H9 (cell line): ENCODE measurements around the gene RHBDF1. TPM values are rescaled to one million over a fixed set of nuclear protein-coding genes. Genes with fewer than 3 reads are reported as not detected.

Experiments
- DNase-seq: peaks from one replicate; pipeline ENCODE4 v3.0.0-alpha.2; 2017
- H2AFZ ChIP-seq: one replicate; pipeline ENCODE4 v1.6.1; 2013; ENCODE audit warnings: mild to moderate bottlenecking, low read length, control low read depth, moderate library complexity
- H2AK5ac ChIP-seq: 2 replicates; pipeline ENCODE4 v1.6.1; 2013; ENCODE audit warnings: low read length, control low read depth, mixed read lengths; ENCODE audit not compliant: insufficient read length
- H2BK120ac ChIP-seq: one replicate; pipeline ENCODE4 v1.6.1; 2013; ENCODE audit warnings: low read depth, mild to moderate bottlenecking, low read length, control low read depth, inconsistent platforms; ENCODE audit not compliant: poor library complexity, severe bottlenecking
- H2BK12ac ChIP-seq: 2 replicates; pipeline ENCODE4 v1.6.1; 2013; ENCODE audit warnings: low read length, control low read depth, mixed read lengths, low read depth; ENCODE audit not compliant: insufficient read length
- H2BK15ac ChIP-seq: 2 replicates; pipeline ENCODE4 v1.6.1; 2013; ENCODE audit warnings: low read depth, low read length, control low read depth
- H2BK20ac ChIP-seq: one replicate; pipeline ENCODE4 v1.6.1; 2013; ENCODE audit warnings: low read depth, mild to moderate bottlenecking, low read length, control low read depth, inconsistent platforms; ENCODE audit not compliant: poor library complexity, severe bottlenecking
- H2BK5ac ChIP-seq: 2 replicates; pipeline ENCODE4 v1.6.1; 2013; ENCODE audit warnings: low read length, control low read depth, mixed read lengths; ENCODE audit not compliant: insufficient read length
- H3K14ac ChIP-seq: 2 replicates; pipeline ENCODE4 v1.6.1; 2013; ENCODE audit warnings: low read length, control low read depth; ENCODE audit not compliant: insufficient read depth
- H3K18ac ChIP-seq: 2 replicates; pipeline ENCODE4 v1.6.1; 2013; ENCODE audit warnings: low read depth, mild to moderate bottlenecking, mixed read lengths, low read length, control low read depth; ENCODE audit not compliant: insufficient read length
- H3K23ac ChIP-seq: 2 replicates; pipeline ENCODE4 v1.6.1; 2013; ENCODE audit warnings: low read length, control low read depth, mixed read lengths, low read depth; ENCODE audit not compliant: insufficient read length
- H3K23me2 ChIP-seq: 2 replicates; pipeline ENCODE4 v1.6.1; 2013; ENCODE audit warnings: low read depth, mild to moderate bottlenecking, mixed read lengths, low read length, control low read depth; ENCODE audit not compliant: insufficient read length, poor library complexity, severe bottlenecking
- H3K27ac ChIP-seq: 2 replicates; pipeline ENCODE4 v1.5.1; 2013; ENCODE audit warnings: low read length, control low read depth, mixed read lengths, low read depth; ENCODE audit not compliant: insufficient read length
- H3K27me3 ChIP-seq: 2 replicates; pipeline ENCODE4 v1.6.1; 2013; ENCODE audit warnings: low read length, control low read depth, inconsistent platforms; ENCODE audit not compliant: insufficient read depth
- H3K4ac ChIP-seq: 2 replicates; pipeline ENCODE4 v1.6.1; 2013; ENCODE audit warnings: low read depth, mild to moderate bottlenecking, control low read depth, inconsistent platforms, low read length, moderate library complexity
- H3K4me1 ChIP-seq: 2 replicates; pipeline ENCODE4 v1.6.1; 2013; ENCODE audit warnings: low read length, control low read depth, inconsistent platforms; ENCODE audit not compliant: insufficient read depth
- H3K4me2 ChIP-seq: 2 replicates; pipeline ENCODE4 v1.6.1; 2013; ENCODE audit warnings: low read length, control low read depth, mixed read lengths; ENCODE audit not compliant: insufficient read length, insufficient read depth
- H3K56ac ChIP-seq: 2 replicates; pipeline ENCODE4 v1.6.1; 2013; ENCODE audit warnings: low read depth, mild to moderate bottlenecking, mixed read lengths, low read length, control low read depth; ENCODE audit not compliant: insufficient read length
- H3K79me1 ChIP-seq: 2 replicates; pipeline ENCODE4 v1.6.1; 2013; ENCODE audit warnings: low read depth, mild to moderate bottlenecking, moderate library complexity, low read length, control low read depth, inconsistent platforms; ENCODE audit not compliant: insufficient read depth, poor library complexity, severe bottlenecking
- H3K79me2 ChIP-seq: 2 replicates; pipeline ENCODE4 v1.6.1; 2013; ENCODE audit warnings: low read length, control low read depth, inconsistent platforms; ENCODE audit not compliant: insufficient read depth
- H3K9ac ChIP-seq: 2 replicates; pipeline ENCODE4 v1.6.1; 2013; ENCODE audit warnings: low read length, control low read depth, mixed read lengths; ENCODE audit not compliant: insufficient read length; ENCODE audit errors: extremely low read depth
- H3K9me3 ChIP-seq: one replicate; pipeline ENCODE4 v1.6.1; 2013; ENCODE audit warnings: low read depth, low read length, inconsistent platforms; ENCODE audit not compliant: control insufficient read depth
- H3T11ph ChIP-seq: one replicate; pipeline ENCODE4 v1.6.1; 2013; ENCODE audit warnings: mild to moderate bottlenecking, low read length, control low read depth, inconsistent platforms
- H4K20me1 ChIP-seq: one replicate; pipeline ENCODE4 v1.6.1; 2013; ENCODE audit not compliant: control insufficient read depth, insufficient read length, insufficient read depth
- H4K5ac ChIP-seq: 2 replicates; pipeline ENCODE4 v1.6.1; 2013; ENCODE audit warnings: low read depth, mild to moderate bottlenecking, mixed read lengths, low read length, control low read depth; ENCODE audit not compliant: insufficient read length
- H4K8ac ChIP-seq: replicated peaks from 2 replicates; pipeline ENCODE4 v1.6.1; 2013; ENCODE audit warnings: low read length, control low read depth, mixed read lengths, low read depth; ENCODE audit not compliant: insufficient read length
- H4K91ac ChIP-seq: 2 replicates; pipeline ENCODE4 v1.6.1; 2013; ENCODE audit warnings: low read depth, mild to moderate bottlenecking, moderate library complexity, mixed read lengths, low read length, control low read depth; ENCODE audit not compliant: insufficient read length
- H3K27ac Mint-ChIP-seq, 3 experiments: 2 replicates in 2 of 3; 3 replicates in 1 of 3; pipeline ENCODE4 v1.8.0; 2020 to 2021; ENCODE audit warnings: mixed read lengths in 3 of 3, mild to moderate bottlenecking in 1 of 3, moderate library complexity in 1 of 3
- H3K27me3 Mint-ChIP-seq: 2 replicates; pipeline ENCODE4 v1.8.0; 2021; ENCODE audit warnings: low read depth, mild to moderate bottlenecking, moderate library complexity, mixed read lengths
- H3K36me3 Mint-ChIP-seq, 3 experiments: 2 replicates in 2 of 3; 3 replicates in 1 of 3; pipeline ENCODE4 v1.8.0; 2020 to 2021; ENCODE audit warnings: low read depth in 3 of 3, mixed read lengths in 3 of 3; ENCODE audit not compliant: insufficient read depth in 1 of 3
- H3K4me1 Mint-ChIP-seq, 2 experiments: 2 replicates each; pipeline ENCODE4 v1.8.0; 2020; ENCODE audit warnings: mixed read lengths in 2 of 2
- H3K4me3 Mint-ChIP-seq, 2 experiments: 2 replicates in 1 of 2; 3 replicates in 1 of 2; pipeline ENCODE4 v1.8.0; 2020 to 2021; ENCODE audit warnings: mild to moderate bottlenecking in 2 of 2, mixed read lengths in 2 of 2, moderate library complexity in 1 of 2
- H3K9me3 Mint-ChIP-seq, 2 experiments: 2 replicates in 1 of 2; 3 replicates in 1 of 2; pipeline ENCODE4 v1.8.0; 2020; ENCODE audit warnings: mild to moderate bottlenecking in 2 of 2, mixed read lengths in 2 of 2, moderate library complexity in 1 of 2
- WGBS: extraction: QIAGEN DNeasy Blood & Tissue Kit; methylation state at CpG from one replicate; pipeline ENCODE4 v1.1.7; 2013; ENCODE audit warnings: missing lambda C conversion rate, low lambda C conversion rate, mixed read lengths; ENCODE audit not compliant: insufficient read length; ENCODE audit errors: extremely low coverage; 5-methylcytosine and 5-hydroxymethylcytosine counted together
- total RNA-seq: library from RNA; stranded (reverse); gene quantifications from 2 replicates; pipeline ENCODE4 v1.2.1, GENCODE V29; 2021
- TF ChIP-seq, protein P1 (sequence below): fragments of 200-600 bp; sonication (generic); conservative IDR thresholded peaks from 3 replicates; pipeline ENCODE4 v1.8.0; 2021; ENCODE audit warnings: antibody characterized with exemption, mild to moderate bottlenecking

The RHBDF1 gene
- total RNA-seq, 1 experiment from 2014 or later = 34.6 TPM

DNA sequence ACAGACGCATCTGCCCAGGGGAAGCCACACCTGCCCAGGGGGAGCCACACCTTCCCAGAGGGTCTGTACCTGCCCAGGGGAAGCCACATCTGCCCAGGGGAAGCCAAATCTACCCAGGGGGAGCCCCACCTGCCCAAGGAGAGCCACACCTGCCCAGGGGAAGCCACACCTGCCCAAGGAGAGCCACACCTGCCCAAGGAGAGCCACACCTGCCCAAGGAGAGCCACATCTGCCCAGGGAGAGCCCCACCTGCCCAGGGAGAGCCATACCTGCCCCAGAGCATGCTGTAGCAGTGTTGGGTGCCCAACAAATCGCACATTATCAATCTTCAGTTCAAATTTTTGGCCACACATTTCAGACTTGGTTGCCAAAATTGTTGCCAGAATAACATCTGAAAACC is 46.4 kb upstream of the RHBDF1 start:
- H3K56ac ChIP-seq = no peak overlapping the region
- H3K18ac ChIP-seq = no peak overlapping the region
- no peak overlapping the region for H3K14ac ChIP-seq
- no peaks in the 10 kb centered on the region for H3K79me2 ChIP-seq
- H2BK15ac ChIP-seq = no peak overlapping the region
- H3K27me3 Mint-ChIP-seq = no peaks in the 10 kb centered on the region
- no peak overlapping the region for H2AFZ ChIP-seq
- no peak overlapping the region for H3K4me2 ChIP-seq
- H3K27ac ChIP-seq = no peak overlapping the region
- no peak overlapping the region for H3K9ac ChIP-seq
- no peaks in the 10 kb centered on the region for H3K9me3 ChIP-seq
- TF ChIP-seq, protein P1, sequence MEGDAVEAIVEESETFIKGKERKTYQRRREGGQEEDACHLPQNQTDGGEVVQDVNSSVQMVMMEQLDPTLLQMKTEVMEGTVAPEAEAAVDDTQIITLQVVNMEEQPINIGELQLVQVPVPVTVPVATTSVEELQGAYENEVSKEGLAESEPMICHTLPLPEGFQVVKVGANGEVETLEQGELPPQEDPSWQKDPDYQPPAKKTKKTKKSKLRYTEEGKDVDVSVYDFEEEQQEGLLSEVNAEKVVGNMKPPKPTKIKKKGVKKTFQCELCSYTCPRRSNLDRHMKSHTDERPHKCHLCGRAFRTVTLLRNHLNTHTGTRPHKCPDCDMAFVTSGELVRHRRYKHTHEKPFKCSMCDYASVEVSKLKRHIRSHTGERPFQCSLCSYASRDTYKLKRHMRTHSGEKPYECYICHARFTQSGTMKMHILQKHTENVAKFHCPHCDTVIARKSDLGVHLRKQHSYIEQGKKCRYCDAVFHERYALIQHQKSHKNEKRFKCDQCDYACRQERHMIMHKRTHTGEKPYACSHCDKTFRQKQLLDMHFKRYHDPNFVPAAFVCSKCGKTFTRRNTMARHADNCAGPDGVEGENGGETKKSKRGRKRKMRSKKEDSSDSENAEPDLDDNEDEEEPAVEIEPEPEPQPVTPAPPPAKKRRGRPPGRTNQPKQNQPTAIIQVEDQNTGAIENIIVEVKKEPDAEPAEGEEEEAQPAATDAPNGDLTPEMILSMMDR = no peak
- no peaks in the 10 kb centered on the region for H3K9me3 Mint-ChIP-seq
- H3K4me3 Mint-ChIP-seq = no peak overlapping the region
- H3K79me1 ChIP-seq = no peaks in the 10 kb centered on the region
- no peak overlapping the region for H4K5ac ChIP-seq
- H2BK120ac ChIP-seq = no peak overlapping the region
- no peak for DNase-seq
- H2BK20ac ChIP-seq = no peak overlapping the region
- H2BK12ac ChIP-seq = no peak overlapping the region
- no peak overlapping the region for H3K4ac ChIP-seq
- H2AK5ac ChIP-seq = no peak overlapping the region
- peaks cover under 1% of the 10 kb centered on the region in 2 experiments; a peak in 3 of 4 replicates for H3K4me1 Mint-ChIP-seq
- H3K23me2 ChIP-seq = no peaks in the 10 kb centered on the region
- no peak overlapping the region for H4K91ac ChIP-seq
- no peak overlapping the region for H3K23ac ChIP-seq
- H3K36me3 Mint-ChIP-seq = peaks cover 0 to 21% (median 15%) of the 10 kb centered on the region in 3 experiments; a peak in 5 of 7 replicates
- no peak overlapping the region for H4K8ac ChIP-seq
- no peaks in the 10 kb centered on the region for H4K20me1 ChIP-seq
- no peaks in the 10 kb centered on the region for H3K27me3 ChIP-seq
- no peak overlapping the region for H3K27ac Mint-ChIP-seq
- no peaks in the 10 kb centered on the region for H3K4me1 ChIP-seq
- no peak overlapping the region for H3T11ph ChIP-seq
- WGBS = no CpG with 5 or more reads among the region's 2 CpGs
- H2BK5ac ChIP-seq = no peak overlapping the region
